Suprapubic skin (tissue), 3 donors: ENCODE data around the gene POLR3A.

ENCODE experiments used
- CTCF ChIP-seq, 2 donors: fragments of 200-600 bp in 1 of 2; fragments of 450-650 bp in 1 of 2; sonication (generic) in 1 of 2; IDR thresholded peaks; one replicate each; pipeline ENCODE4 v1.5.1; 2016 to 2019; ENCODE audit warnings: antibody characterized with exemption in 2 of 2, mild to moderate bottlenecking in 1 of 2, moderate library complexity in 1 of 2
- POLR2A ChIP-seq, 2 donors: fragments of 450-650 bp; IDR thresholded peaks; one replicate each; pipeline ENCODE4 v1.6.1; 2017; ENCODE audit warnings: antibody characterized with exemption in 2 of 2, mild to moderate bottlenecking in 2 of 2, moderate library complexity in 2 of 2

GRCh38 chr10:77919713-77920108 is 109.6 kb downstream of the POLR3A start:
- no peak for TF ChIP-seq POLR2A (IDR thresholded peaks at IDR 0.05)
- no peak for TF ChIP-seq CTCF (IDR thresholded peaks at IDR 0.05)
